HG02981 (cell line): Measurements from ENCODE around the gene NRDC.
"Not testable (repeated sequence)": the region's sequence is repeated elsewhere in the genome, so short reads cannot be mapped to it uniquely, and the experiment has no call there.

Experiments used
- ATAC-seq: cut with Tn5 transposase; IDR thresholded peaks from one replicate; pipeline ENCODE4 v1.9.1; 2021; ENCODE audit warnings: mild to moderate bottlenecking, moderate library complexity; ENCODE audit not compliant: unreplicated experiment

Gene NRDC

GRCh38 chr1:51898090-51898734 is 19.7 kb upstream of the NRDC start:
- no peak for ATAC-seq

GRCh38 chr1:51897699-51898031 is 19.1 kb upstream of the NRDC start:
- ATAC-seq: no peak

DNA sequence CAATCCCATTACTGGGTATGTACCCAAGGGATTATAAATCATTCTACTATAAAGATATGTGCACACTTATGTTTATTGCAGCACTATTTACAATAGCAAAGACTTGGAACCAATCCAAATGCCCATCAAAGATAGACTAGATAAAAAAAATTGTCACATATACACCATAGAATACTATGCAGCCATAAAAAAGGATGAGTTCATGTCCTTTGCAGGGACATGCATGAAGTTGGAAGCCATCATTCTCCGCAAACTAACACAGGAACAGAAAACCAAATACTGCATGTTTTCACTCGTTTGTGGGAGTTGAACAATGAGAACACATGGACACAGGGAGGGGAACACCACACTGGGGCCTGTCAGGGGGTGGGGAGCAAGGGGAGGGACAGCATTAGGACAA is 16.2 kb upstream of the NRDC start:
- ATAC-seq: not testable (repeated sequence)

DNA sequence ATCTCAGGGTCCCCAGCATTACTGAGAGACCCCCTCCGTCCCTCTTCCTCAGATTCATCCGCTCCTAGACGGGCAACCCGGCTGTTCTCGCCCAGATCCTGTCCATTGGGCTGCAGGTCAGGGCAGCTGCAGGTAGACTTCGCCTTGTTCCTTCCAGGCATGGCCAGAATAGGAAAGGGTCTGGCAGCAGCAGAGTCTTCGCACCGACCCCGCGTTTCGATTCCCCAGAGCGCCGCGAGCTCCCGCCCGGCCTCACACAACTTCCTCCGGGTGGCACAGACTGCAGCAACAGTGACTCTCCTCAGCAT is 265 bp downstream of the NRDC start:
- ATAC-seq: peak; percentile 16

DNA sequence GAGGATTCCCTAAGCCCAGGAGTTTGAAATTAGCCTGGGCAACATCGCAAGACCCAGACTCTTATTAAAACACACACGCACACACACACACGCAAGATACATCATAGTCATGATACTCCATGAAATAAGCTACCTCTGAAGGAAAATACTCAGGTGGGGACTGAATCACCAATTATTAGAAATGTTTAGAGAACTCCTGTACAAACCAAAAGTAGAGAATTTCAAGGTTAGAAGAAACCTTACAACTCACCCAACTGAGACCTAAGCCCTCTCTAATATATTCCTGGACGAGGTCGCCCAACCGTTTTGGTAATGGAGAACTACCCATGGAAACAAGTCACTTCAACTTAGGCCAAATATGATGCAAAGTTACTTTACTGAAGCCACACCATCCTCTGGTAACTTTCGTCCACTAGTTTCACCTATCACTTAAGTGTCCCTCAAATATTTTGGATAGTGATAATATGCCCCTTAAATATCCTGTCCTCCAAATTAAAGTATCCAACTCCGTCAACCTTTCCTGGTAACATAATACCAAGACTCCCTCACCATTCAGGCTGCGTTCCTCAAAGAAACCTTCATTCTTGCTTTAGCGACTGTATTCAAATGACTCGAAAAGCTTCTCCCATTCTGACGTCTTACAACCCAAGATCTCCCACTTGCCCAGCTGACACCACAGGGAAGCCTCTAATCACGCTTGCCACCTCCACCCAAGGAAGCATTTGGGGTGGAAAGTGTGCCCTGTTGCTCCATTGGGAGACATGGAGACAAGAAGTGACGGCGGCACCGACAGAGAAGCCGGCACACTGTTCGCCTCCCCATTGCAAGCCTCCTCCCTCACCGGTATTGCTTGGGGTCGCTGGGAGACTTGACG is 856 bp downstream of the NRDC start:
- ATAC-seq: no peak

GRCh38 chr1:51875836-51876235 is 2.7 kb downstream of the NRDC start:
- ATAC-seq: no peak

GRCh38 chr1:51875291-51875772 is 3.2 kb downstream of the NRDC start:
- no peak for ATAC-seq

DNA sequence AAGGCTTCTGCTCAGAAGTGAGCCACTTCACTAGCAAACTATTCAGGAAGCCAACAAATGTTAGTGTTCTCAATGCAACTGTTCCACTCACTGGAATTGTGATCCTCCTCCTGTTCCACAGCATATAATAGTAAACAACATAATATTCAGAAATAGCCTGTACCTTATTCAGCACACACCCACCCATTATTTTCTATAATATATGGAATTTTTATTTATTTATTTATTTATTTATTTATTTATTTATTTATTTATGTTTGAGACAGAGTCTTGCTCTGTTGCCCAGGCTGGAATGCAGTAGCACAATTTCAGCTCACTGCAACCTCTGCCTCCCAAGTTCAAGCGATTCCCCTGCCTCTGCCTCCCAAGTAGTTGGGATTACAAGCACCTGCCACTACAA is 5.3 kb downstream of the NRDC start:
- ATAC-seq: not testable (repeated sequence)

- ATAC-seq: no peak
Observed at GRCh38 chr1:51871351-51871975, 7.1 kb downstream of the NRDC start.

- ATAC-seq: no peak
Observed at GRCh38 chr1:51870603-51871350, 7.8 kb downstream of the NRDC start.

DNA sequence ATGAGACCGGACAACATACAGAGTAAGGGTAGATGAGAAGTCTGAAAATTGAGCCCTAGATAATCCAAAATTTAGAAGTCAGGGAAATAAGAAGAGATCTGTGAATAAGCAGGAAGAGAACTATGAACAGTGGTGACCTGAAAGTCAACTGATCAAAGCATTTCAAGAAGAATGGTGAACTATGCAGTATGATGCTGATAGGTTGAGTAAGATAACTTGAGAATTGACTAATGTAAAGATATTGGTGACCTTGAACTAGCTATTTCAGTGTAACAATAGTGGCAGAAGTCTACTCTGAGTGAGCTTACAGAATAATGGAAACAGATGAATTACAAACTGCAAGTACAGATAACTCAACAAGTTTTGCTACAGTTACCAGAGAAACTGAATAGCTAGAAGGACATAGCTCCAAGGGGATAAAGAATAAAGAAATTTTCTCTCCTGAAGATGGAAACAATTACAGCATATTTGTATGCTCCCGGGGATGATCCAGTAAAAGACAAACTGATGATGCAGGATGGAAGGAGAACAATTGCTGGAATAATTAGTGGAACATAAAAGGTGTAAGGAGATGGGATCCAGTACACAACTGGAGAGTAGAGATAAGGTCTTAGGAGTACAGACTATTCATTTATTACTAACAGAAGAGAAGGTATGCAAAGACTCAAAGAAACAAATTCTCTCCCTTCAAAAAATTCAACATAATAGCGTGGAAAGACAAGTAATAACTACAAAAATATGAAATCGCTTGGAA is 10.9 kb downstream of the NRDC start:
- no peak for ATAC-seq

DNA sequence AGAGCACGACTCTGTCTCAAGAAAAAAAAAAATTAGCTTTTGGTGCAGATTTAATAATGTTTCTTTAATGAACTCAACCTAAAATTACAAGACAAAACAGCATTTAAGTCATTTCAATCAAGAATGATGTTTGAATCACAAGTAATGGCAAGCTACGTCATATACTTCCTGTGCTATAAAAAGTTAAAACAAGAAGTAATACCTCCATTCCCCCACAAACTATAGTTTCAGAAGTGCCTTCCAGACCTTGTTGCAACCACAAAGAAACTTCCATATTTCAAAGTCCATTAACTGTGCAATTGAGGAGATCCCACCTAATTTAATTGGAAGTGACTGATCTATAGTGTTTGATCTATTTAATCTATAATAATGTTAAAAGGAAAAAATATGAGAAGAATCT is 15.1 kb downstream of the NRDC start:
- ATAC-seq: peak; percentile 73

- ATAC-seq: no peak
Observed at GRCh38 chr1:51861669-51862068, 16.9 kb downstream of the NRDC start.

GRCh38 chr1:51859735-51860134 is 18.8 kb downstream of the NRDC start:
- no peak for ATAC-seq

DNA sequence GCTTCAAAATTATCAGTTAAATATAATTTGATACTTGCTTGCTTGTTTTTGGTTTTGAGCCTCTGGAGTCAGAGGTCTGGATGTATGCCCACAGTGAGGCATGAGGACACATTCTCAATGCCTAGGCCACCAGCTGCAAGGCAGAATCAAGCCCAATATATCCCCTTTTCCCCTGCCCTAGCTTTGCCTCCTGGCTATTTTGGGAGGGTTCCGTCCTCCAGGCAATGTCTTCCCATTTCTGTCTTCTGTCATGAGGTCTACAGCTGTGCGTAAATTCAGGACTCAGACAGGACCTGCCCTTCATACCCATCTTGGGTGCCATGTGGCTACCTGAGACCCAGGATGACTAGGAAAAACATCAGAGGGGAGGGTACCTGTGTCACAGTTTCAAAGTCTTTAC is 19.2 kb downstream of the NRDC start:
- ATAC-seq: no peak

- no peak for ATAC-seq
Observed at GRCh38 chr1:51858892-51859291, 19.6 kb downstream of the NRDC start.

- no peak for ATAC-seq
Observed at GRCh38 chr1:51856745-51857144, 21.8 kb downstream of the NRDC start.

- ATAC-seq: no peak
Observed at GRCh38 chr1:51855624-51856023, 22.9 kb downstream of the NRDC start.

DNA sequence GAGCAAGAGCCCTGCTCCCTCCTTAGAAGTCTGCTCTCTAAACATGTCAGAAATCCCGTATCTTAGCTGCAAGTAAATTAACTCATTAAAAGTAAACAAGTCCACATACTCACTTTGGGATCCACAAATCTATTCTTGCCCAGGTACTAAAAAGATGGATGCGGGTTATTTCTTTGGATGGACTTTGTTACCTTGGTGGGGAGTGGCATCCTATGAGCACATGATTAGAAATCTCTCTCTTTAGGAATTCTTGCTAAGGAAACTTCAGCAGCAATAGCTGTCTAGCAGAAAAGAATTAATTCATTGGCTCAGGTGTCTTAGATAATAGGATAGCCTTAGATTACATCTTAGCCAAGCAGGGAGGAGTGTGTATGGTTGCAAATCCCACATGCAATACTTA is 25.2 kb downstream of the NRDC start:
- no peak for ATAC-seq

GRCh38 chr1:51851882-51852396 is 26.6 kb downstream of the NRDC start:
- no peak for ATAC-seq
